NCI-H1105 treated with DMSO at 0.1 percent for 48 hours (cell line): Measurements from ENCODE around the gene VANGL1.

Source experiments
- DNase-seq: peaks from one replicate; lab custom pipeline; 2025; lab: John Stamatoyannopoulos, UW

Gene VANGL1

GRCh38 chr1:115705085-115705951 is 63.5 kb downstream of the VANGL1 start:
- DNase-seq, result no peak

GRCh38 chr1:115705963-115706362 is 64.2 kb downstream of the VANGL1 start:
- no peak for DNase-seq

- peak; percentile 57 for DNase-seq
Measured at GRCh38 chr1:115706587-115707425, 65.0 kb downstream of the VANGL1 start.

- no peak for DNase-seq
Measured at GRCh38 chr1:115710859-115711624, 69.3 kb downstream of the VANGL1 start.

- DNase-seq, result no peak
Measured at GRCh38 chr1:115712911-115713609, 71.3 kb downstream of the VANGL1 start.

GRCh38 chr1:115713906-115714305 is 72.1 kb downstream of the VANGL1 start:
- DNase-seq, result no peak

- peak; percentile 77 for DNase-seq
Measured at GRCh38 chr1:115714572-115715141, 72.9 kb downstream of the VANGL1 start.

- DNase-seq, result peak; percentile 46
Measured at GRCh38 chr1:115717541-115717940, 75.8 kb downstream of the VANGL1 start.

- no peak for DNase-seq
Measured at GRCh38 chr1:115718011-115718754, 76.4 kb downstream of the VANGL1 start.

GRCh38 chr1:115719285-115719684 is 77.5 kb downstream of the VANGL1 start:
- no peak for DNase-seq

GRCh38 chr1:115722221-115722620 is 80.5 kb downstream of the VANGL1 start:
- no peak for DNase-seq

GRCh38 chr1:115723756-115724155 is 82.0 kb downstream of the VANGL1 start:
- DNase-seq, result no peak

GRCh38 chr1:115725600-115725999 is 83.8 kb downstream of the VANGL1 start:
- no peak for DNase-seq

GRCh38 chr1:115726161-115726560 is 84.4 kb downstream of the VANGL1 start:
- no peak for DNase-seq

- no peak for DNase-seq
Measured at GRCh38 chr1:115726570-115726969, 84.8 kb downstream of the VANGL1 start.

- DNase-seq, result no peak
Measured at GRCh38 chr1:115727706-115728249, 86.0 kb downstream of the VANGL1 start.

GRCh38 chr1:115728341-115728740 is 86.6 kb downstream of the VANGL1 start:
- no peak for DNase-seq

- no peak for DNase-seq
Measured at GRCh38 chr1:115729756-115730155, 88.0 kb downstream of the VANGL1 start.

- no peak for DNase-seq
Measured at GRCh38 chr1:115732316-115732715, 90.5 kb downstream of the VANGL1 start.

GRCh38 chr1:115740811-115741210 is 99.0 kb downstream of the VANGL1 start:
- DNase-seq, result no peak
